Thyroid gland (tissue), 4 donors: Measurements from ENCODE around the gene LHFPL6. TPM values are rescaled to one million over a fixed set of nuclear protein-coding genes. Genes with fewer than 3 reads are reported as not detected.

ENCODE experiments used
- DNase-seq, 2 donors: peaks; one replicate each; pipeline ENCODE4 v3.0.0-alpha.2; 2019
- H3K27ac ChIP-seq, 3 donors: fragments of 200-600 bp; sonication (generic); 1 replicate in 2 of 3; 2 replicates in 1 of 3; pipeline ENCODE4 v1.5.1; 2016 to 2019; ENCODE audit warnings: mild to moderate bottlenecking in 1 of 3, moderate library complexity in 1 of 3
- H3K27me3 ChIP-seq: fragments of 200-600 bp; sonication (generic); one replicate; pipeline ENCODE4 v1.5.1; 2019
- H3K36me3 ChIP-seq, 2 donors: fragments of 200-600 bp; sonication (generic); one replicate each; pipeline ENCODE4 v1.5.1; 2016 to 2019
- H3K4me1 ChIP-seq, 2 donors: fragments of 200-600 bp; sonication (generic); one replicate each; pipeline ENCODE4 v1.5.1; 2017 to 2019
- H3K4me3 ChIP-seq, 3 donors: fragments of 200-600 bp; sonication (generic); replicated peaks in 1 of 3; 1 replicate in 2 of 3; 2 replicates in 1 of 3; pipeline ENCODE4 v1.5.1; 2016; ENCODE audit warnings: mild to moderate bottlenecking in 1 of 3
- H3K9me3 ChIP-seq: fragments of 200-600 bp; sonication (generic); one replicate; pipeline ENCODE4 v1.5.1; 2017
- POLR2A ChIP-seq, 2 donors: fragments of 450-650 bp; IDR thresholded peaks; one replicate each; pipeline ENCODE4 v1.6.1; 2017; ENCODE audit warnings: antibody characterized with exemption in 2 of 2, mild to moderate bottlenecking in 2 of 2, moderate library complexity in 1 of 2
- WGBS, 2 donors: methylation state at CpG; one replicate each; pipeline ENCODE4 v1.1.5; 2017; 5-methylcytosine and 5-hydroxymethylcytosine counted together
- intact Hi-C: fragments of 100-400 bp; cut with DNase I; formaldehyde crosslinking; loops from one replicate; pipeline ENCODE4 v1.15.1; 2023
- total RNA-seq, 4 donors: library from RNA; depleted of rRNA; stranded (reverse); fragments of >200 nt; gene quantifications; one replicate each; pipeline ENCODE4 v1.2.3, GENCODE V29; 2016
- TF ChIP-seq, protein P1 (sequence below), 6 experiments: fragments of 200-600 bp in 3 of 6; fragments of 450-650 bp in 3 of 6; sonication (generic) in 3 of 6; IDR thresholded peaks; one replicate each; pipeline ENCODE4 v1.5.1; 2016 to 2019; ENCODE audit warnings: antibody characterized with exemption in 6 of 6, mild to moderate bottlenecking in 2 of 6, inconsistent platforms in 1 of 6, moderate library complexity in 1 of 6

Gene LHFPL6
- total RNA-seq, 4 donors from 2014 or later = 23.6 to 86.3 (median 42.0) TPM

DNA sequence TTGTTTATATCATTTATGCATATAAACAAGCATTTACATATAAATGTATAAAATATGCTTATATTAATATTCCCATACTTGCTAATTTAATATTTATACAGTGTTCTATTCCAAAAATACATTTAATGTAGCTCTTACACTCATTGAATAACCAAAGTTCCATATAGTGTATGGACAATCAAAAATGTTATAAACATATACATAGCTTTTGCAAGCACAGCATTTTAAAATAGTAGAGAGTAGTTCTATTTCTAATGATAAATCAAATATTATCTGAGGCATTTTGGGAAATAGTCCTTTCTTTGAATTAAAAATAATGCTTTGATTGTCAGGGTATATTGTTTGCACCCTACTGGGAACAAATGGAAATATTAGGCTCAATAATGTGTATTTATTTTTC, 30.0 kb upstream of the LHFPL6 start:
- DNase-seq = no peak
- intact Hi-C loops = no loop called here
- H3K4me1 ChIP-seq = no peaks in the 10 kb centered on the region
- H3K9me3 ChIP-seq = no peaks in the 10 kb centered on the region
- no peak overlapping the region for H3K4me3 ChIP-seq
- no peak overlapping the region for H3K27ac ChIP-seq
- no peaks in the 10 kb centered on the region for H3K36me3 ChIP-seq
- H3K27me3 ChIP-seq = no peaks in the 10 kb centered on the region
- no peak for TF ChIP-seq POLR2A (IDR thresholded peaks at IDR 0.05)
- TF ChIP-seq, protein P1, sequence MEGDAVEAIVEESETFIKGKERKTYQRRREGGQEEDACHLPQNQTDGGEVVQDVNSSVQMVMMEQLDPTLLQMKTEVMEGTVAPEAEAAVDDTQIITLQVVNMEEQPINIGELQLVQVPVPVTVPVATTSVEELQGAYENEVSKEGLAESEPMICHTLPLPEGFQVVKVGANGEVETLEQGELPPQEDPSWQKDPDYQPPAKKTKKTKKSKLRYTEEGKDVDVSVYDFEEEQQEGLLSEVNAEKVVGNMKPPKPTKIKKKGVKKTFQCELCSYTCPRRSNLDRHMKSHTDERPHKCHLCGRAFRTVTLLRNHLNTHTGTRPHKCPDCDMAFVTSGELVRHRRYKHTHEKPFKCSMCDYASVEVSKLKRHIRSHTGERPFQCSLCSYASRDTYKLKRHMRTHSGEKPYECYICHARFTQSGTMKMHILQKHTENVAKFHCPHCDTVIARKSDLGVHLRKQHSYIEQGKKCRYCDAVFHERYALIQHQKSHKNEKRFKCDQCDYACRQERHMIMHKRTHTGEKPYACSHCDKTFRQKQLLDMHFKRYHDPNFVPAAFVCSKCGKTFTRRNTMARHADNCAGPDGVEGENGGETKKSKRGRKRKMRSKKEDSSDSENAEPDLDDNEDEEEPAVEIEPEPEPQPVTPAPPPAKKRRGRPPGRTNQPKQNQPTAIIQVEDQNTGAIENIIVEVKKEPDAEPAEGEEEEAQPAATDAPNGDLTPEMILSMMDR (IDR thresholded peaks at IDR 0.05) = no peak

DNA sequence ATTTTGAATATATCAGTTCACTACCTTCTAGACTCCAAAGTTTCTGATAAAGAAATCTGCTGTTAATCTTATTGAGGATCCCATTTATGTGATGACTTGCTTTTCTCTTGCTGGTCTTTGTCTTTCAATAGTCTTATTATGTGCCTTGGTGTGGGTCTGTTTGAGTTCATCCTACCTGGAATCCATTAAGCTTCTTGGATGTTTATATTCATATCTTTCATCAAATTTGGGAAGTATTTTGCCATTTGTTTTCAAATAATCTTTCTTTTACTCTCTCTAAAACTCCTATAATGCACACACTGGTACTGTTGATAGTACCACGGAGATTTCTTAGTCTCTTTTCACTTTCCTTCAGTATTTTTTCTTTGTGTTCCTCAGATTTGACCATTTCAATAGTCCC, 28.3 kb upstream of the LHFPL6 start:
- 74 to 87% methylated on average over 1 of the region's 1 CpG for WGBS, 2 donors
- H3K4me1 ChIP-seq = no peaks in the 10 kb centered on the region
- TF ChIP-seq POLR2A (IDR thresholded peaks at IDR 0.05) = no peak
- TF ChIP-seq, protein P1 (IDR thresholded peaks at IDR 0.05) = no peak
- no peaks in the 10 kb centered on the region for H3K36me3 ChIP-seq
- no peak for DNase-seq
- intact Hi-C loops = no loop called here
- no peaks in the 10 kb centered on the region for H3K27me3 ChIP-seq
- no peak overlapping the region for H3K4me3 ChIP-seq
- H3K27ac ChIP-seq = no peak overlapping the region
- H3K9me3 ChIP-seq = no peaks in the 10 kb centered on the region

DNA sequence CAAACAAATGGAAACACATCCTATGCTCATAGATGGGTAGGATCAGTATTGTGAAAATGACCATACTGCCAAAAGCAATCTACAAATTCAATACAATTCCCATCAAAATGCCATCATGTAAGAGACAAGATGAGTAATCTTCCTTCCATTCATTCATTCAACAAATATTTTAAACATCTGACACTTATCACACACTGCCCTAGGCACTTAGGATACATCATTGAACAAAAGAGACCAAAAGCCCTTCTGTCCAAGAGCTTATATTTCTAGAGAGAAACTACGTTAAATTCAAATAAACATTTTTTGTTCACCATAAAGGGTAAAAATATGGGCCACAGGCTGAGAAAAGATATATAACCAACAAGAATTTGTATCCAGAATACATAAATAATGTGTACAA, 20.5 kb upstream of the LHFPL6 start:
- Histone ChIP-seq H3K4me1 (no peaks in the 10 kb centered on the region), H3K27ac (no peak overlapping the region), H3K36me3 (no peaks in the 10 kb centered on the region), H3K27me3 (no peaks in the 10 kb centered on the region), H3K9me3 (no peaks in the 10 kb centered on the region), H3K4me3 (no peak overlapping the region)
- WGBS, 2 donors = 89 to 97% methylated on average over 1 of the region's 1 CpG
- DNase-seq = no peak
- intact Hi-C loops = no loop called here
- no peak for TF ChIP-seq POLR2A (IDR thresholded peaks at IDR 0.05)
- TF ChIP-seq, protein P1 (IDR thresholded peaks at IDR 0.05) = no peak

DNA sequence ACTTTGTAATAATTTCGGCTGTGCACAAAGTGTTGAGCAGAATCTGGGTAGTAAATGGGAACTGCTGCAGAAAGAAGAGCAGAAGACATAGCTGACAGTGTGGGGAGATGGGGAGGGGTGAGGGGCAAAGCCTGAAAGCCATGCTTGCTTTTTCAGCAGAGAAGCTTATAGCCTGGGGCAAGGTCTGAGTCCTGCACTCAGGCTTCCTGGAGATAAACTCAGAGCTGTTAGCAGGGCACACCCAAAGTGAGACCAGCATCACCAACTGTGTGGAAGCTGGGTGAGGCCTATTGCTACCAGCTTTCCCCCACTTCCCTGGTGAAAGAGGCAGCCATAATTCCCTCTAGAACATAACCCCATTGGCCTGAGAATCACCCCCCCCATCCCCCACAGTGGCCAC, 15.6 kb upstream of the LHFPL6 start:
- Histone ChIP-seq H3K27me3 (no peaks in the 10 kb centered on the region), H3K9me3 (no peaks in the 10 kb centered on the region), H3K4me3 (no peak overlapping the region), H3K4me1 (no peaks in the 10 kb centered on the region), H3K27ac (no peak overlapping the region), H3K36me3 (no peaks in the 10 kb centered on the region)
- no peak for DNase-seq
- TF ChIP-seq POLR2A (IDR thresholded peaks at IDR 0.05) = no peak
- TF ChIP-seq, protein P1 (IDR thresholded peaks at IDR 0.05) = no peak
- intact Hi-C loops = loop anchor here (10.0 kb wide), 1 partner anchor 564 kb away; no protein-coding TSS in a partner anchor
- WGBS, 2 donors = 26 to 35% methylated on average over 1 of the region's 1 CpG

DNA sequence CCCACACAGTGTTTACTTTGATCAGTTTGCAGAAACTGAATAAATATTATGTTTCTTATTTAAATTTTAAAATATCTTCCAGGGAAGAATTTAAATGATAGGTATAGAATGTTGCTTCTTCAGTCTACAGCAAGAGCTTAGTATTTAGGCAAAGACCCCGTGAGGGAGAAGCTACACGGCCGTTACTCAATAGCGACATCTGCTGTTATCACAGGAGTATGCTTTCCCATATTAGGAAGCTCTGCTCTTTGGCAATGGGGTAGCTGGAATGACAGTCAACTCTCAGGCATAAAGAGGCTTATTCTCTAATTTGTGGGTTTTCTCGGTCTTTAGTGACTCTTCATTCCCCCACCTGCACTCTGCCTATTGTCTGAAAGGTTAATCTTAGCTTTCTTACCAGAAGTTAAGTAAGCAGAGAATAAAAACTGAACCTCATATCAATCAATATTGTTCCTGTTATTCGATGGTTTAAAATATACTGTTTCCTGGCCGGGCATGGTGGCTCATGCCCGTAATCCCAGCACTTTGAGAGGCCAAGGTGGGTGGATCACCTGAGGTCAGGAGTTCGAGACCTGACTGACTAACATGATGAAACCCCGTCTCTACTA, 13.2 kb upstream of the LHFPL6 start:
- Histone ChIP-seq H3K27me3 (no peaks in the 10 kb centered on the region), H3K27ac (no peak overlapping the region), H3K4me3 (no peak overlapping the region), H3K9me3 (no peaks in the 10 kb centered on the region), H3K4me1 (no peaks in the 10 kb centered on the region), H3K36me3 (no peaks in the 10 kb centered on the region)
- TF ChIP-seq POLR2A (IDR thresholded peaks at IDR 0.05) = no peak
- TF ChIP-seq, protein P1 (IDR thresholded peaks at IDR 0.05) = peak; percentile 62 to 86 (median 70)
- peak; percentile 26 to 44 for DNase-seq
- intact Hi-C loops = loop anchor here (10.0 kb wide), 1 partner anchor 561 kb away; no protein-coding TSS in a partner anchor
- 37 to 40% methylated on average over 10 of the region's 10 CpGs for WGBS, 2 donors
